Suprapubic skin (tissue), 4 donors: ENCODE data around the gene PSPH. TPM values are rescaled to one million over a fixed set of nuclear protein-coding genes. Genes with fewer than 3 reads are reported as not detected.
"Not testable (repeated sequence)": the region's sequence is repeated elsewhere in the genome, so short reads cannot be mapped to it uniquely, and the experiment has no call there.

Experiments
- DNase-seq, 2 donors: peaks; one replicate each; pipeline ENCODE4 v3.0.0-alpha.2; 2019; ENCODE audit warnings: low spot score in 2 of 2
- H3K27ac ChIP-seq: fragments of 200-600 bp; sonication (generic); one replicate; pipeline ENCODE4 v1.5.1; 2019
- H3K27me3 ChIP-seq: fragments of 200-600 bp; sonication (generic); one replicate; pipeline ENCODE4 v1.5.1; 2019
- H3K36me3 ChIP-seq: fragments of 200-600 bp; sonication (generic); one replicate; pipeline ENCODE4 v1.5.1; 2019
- H3K4me1 ChIP-seq: fragments of 200-600 bp; sonication (generic); one replicate; pipeline ENCODE4 v1.5.1; 2019
- H3K4me3 ChIP-seq: fragments of 200-600 bp; sonication (generic); one replicate; pipeline ENCODE4 v1.5.1; 2019; ENCODE audit warnings: mild to moderate bottlenecking
- H3K9me3 ChIP-seq: fragments of 200-600 bp; sonication (generic); one replicate; pipeline ENCODE4 v1.5.1; 2019
- CTCF ChIP-seq, 2 donors: fragments of 200-600 bp in 1 of 2; fragments of 450-650 bp in 1 of 2; sonication (generic) in 1 of 2; IDR thresholded peaks; one replicate each; pipeline ENCODE4 v1.5.1; 2016 to 2019; ENCODE audit warnings: antibody characterized with exemption in 2 of 2, mild to moderate bottlenecking in 1 of 2, moderate library complexity in 1 of 2
- EP300 ChIP-seq: sonication (generic); formaldehyde crosslinking; IDR thresholded peaks from one replicate; pipeline ENCODE4 v1.6.1; 2017; ENCODE audit warnings: antibody characterized with exemption
- POLR2A ChIP-seq, 2 donors: fragments of 450-650 bp; IDR thresholded peaks; one replicate each; pipeline ENCODE4 v1.6.1; 2017; ENCODE audit warnings: antibody characterized with exemption in 2 of 2, mild to moderate bottlenecking in 2 of 2, moderate library complexity in 2 of 2
- POLR2AphosphoS5 ChIP-seq, 3 donors: sonication (generic); formaldehyde crosslinking; IDR thresholded peaks; one replicate each; pipeline ENCODE4 v1.6.1; 2017; ENCODE audit warnings: antibody characterized with exemption in 3 of 3
- WGBS: methylation state at CpG from one replicate; pipeline ENCODE4 v1.1.5; 2018; 5-methylcytosine and 5-hydroxymethylcytosine counted together
- total RNA-seq, 4 donors: library from RNA; depleted of rRNA; stranded (reverse); fragments of >200 nt; gene quantifications; one replicate each; pipeline ENCODE4 v1.1.0, GENCODE V29; 2016

The PSPH gene
- 10 to 100 TPM in 3 of 4 donors, 1 to 10 TPM in 1; 4.1 to 19.2 (median 14.1) TPM for total RNA-seq

- no peak for TF ChIP-seq CTCF (IDR thresholded peaks at IDR 0.05)
- TF ChIP-seq EP300: no peak
- peak; percentile 41 to 89 (median 62) for TF ChIP-seq POLR2AphosphoS5 (IDR thresholded peaks at IDR 0.05)
- TF ChIP-seq POLR2A (IDR thresholded peaks at IDR 0.05): peak; percentile 56 to 73
- H3K36me3 ChIP-seq: peaks cover 39% of the 10 kb centered on the region
- H3K9me3 ChIP-seq: no peaks in the 10 kb centered on the region
- peak within 1 kb of the TSS; percentile 94 for H3K27ac ChIP-seq
- 1% methylated on average over 27 of the region's 97 CpGs for WGBS
- peak within 1 kb of the TSS; percentile 97 for H3K4me3 ChIP-seq
- H3K27me3 ChIP-seq: no peaks in the 10 kb centered on the region
- peak; percentile 98 to 99 for DNase-seq
- H3K4me1 ChIP-seq: peaks cover 23% of the 10 kb centered on the region
Measured at GRCh38 chr7:56051339-56052191, at the start of gene PSPH, which contains the start of gene CCT6A. Gene PSPH, minus strand, starts transcription at chr7:56051444. Its CDS starts 30,232 bp downstream, at chr7:56021212. Gene CCT6A, plus strand, starts transcription at chr7:56051765. Its CDS starts 84 bp downstream, at chr7:56051849.

DNA sequence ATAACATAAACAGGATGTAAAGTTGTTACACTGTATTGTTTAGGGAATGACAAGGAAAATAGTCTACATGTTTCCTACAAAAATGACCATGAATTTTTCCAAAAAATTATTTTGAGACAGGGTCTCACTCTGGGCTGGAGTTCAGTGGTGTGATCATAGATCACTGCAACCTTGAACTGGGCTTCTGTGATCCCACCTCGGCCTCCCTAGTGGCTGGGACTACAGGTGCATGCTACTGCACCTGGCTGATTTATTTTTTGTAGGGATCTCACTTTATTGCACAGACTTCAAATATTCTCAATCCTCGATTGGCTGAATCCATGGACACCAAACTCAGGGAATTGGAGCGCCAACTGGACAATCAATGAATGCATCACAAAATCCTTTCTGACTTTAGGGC is 48.4 kb upstream of the PSPH start:
- Histone ChIP-seq H3K36me3 (peaks cover 56% of the 10 kb centered on the region), H3K4me1 (peaks cover 2% of the 10 kb centered on the region), H3K27ac (no peak overlapping the region), H3K27me3 (no peaks in the 10 kb centered on the region), H3K9me3 (no peaks in the 10 kb centered on the region), H3K4me3 (no peak overlapping the region)
- DNase-seq: no peak
- TF ChIP-seq EP300 (no peak), CTCF (IDR thresholded peaks at IDR 0.05) (no peak), POLR2A (IDR thresholded peaks at IDR 0.05) (no peak), POLR2AphosphoS5 (IDR thresholded peaks at IDR 0.05) (no peak)
- 94% methylated on average over 3 of the region's 3 CpGs for WGBS

DNA sequence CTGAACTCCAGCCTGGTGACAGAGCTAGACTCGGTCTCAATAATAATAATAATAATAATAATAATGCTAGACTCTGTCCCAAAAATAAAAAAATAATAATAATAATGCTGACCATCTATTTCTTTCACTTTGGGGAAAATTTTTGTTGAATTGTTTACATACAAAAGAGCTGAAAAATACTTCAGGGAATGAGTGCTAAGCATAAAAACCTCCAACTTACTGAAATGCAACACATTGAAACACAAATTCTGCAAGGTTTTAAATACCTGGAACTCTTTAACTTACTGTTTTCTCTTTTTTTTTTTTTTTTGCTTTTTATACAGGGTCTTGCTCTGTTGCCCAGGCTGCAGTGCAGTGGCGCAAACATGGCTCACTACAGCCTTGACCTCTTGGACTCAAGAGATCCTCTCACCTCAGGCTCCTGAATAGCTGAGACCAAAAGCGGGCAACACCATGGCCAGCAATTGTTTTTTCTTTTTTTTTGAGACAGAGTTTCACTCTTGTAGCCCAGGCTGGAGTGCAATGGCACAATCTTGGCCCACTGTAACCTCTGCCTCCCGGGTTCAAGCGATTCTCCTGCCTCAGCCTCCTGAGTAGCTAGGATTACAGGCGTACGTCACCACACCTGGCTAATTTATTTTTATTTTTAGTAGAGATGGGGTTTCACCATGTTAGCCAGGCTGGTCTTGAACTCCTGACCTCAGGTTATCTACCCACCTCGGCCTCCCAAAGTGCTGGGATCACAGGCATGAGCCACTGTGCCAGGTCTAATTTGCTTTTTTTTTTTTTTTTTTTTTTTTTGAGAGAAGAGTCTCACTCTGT is 47.2 kb upstream of the PSPH start:
- not testable (repeated sequence) for H3K27ac ChIP-seq, H3K4me1 ChIP-seq, H3K27me3 ChIP-seq, H3K4me3 ChIP-seq, H3K9me3 ChIP-seq, DNase-seq
- peaks cover 46% of the 10 kb centered on the region for H3K36me3 ChIP-seq
- 89% methylated on average over 8 of the region's 8 CpGs for WGBS

- H3K27ac ChIP-seq: no peak overlapping the region
- no peak overlapping the region for H3K4me3 ChIP-seq
- H3K9me3 ChIP-seq: no peaks in the 10 kb centered on the region
- H3K4me1 ChIP-seq: peaks cover 7% of the 10 kb centered on the region
- 57% methylated on average over 5 of the region's 5 CpGs for WGBS
- TF ChIP-seq POLR2AphosphoS5 (IDR thresholded peaks at IDR 0.05) (peak in 1 of 3 donors; percentile 30), EP300 (no peak)
- peak; percentile 85 to 89 for DNase-seq
- H3K36me3 ChIP-seq: peaks cover 39% of the 10 kb centered on the region
- no peaks in the 10 kb centered on the region for H3K27me3 ChIP-seq
Measured at GRCh38 chr7:56097700-56098099, 46.5 kb upstream of the PSPH start.

- 6% methylated on average over 4 of the region's 19 CpGs for WGBS
Measured at GRCh38 chr7:56092789-56093531, 41.7 kb upstream of the PSPH start, which contains the start of gene PHKG1. Gene PHKG1, minus strand, starts transcription at chr7:56092952. Its CDS starts 4,011 bp downstream, at chr7:56088941.

GRCh38 chr7:56092388-56092787 is 41.1 kb upstream of the PSPH start:
- peak overlapping the region; percentile 18 for H3K4me3 ChIP-seq

More at GRCh38 chr7:56092789-56093531, 41.7 kb upstream of the PSPH start, which contains the start of gene PHKG1:
- H3K27ac ChIP-seq: peak within 1 kb of the TSS; percentile 51
- TF ChIP-seq CTCF (IDR thresholded peaks at IDR 0.05) (peak in 1 of 2 donors; percentile 51), POLR2AphosphoS5 (IDR thresholded peaks at IDR 0.05) (no peak)
- no peaks in the 10 kb centered on the region for H3K9me3 ChIP-seq
- peaks cover 20% of the 10 kb centered on the region for H3K4me1 ChIP-seq
- DNase-seq: peak; percentile 86
- H3K4me3 ChIP-seq: peak within 1 kb of the TSS; percentile 18
- no peaks in the 10 kb centered on the region for H3K27me3 ChIP-seq
- no peaks in the 10 kb centered on the region for H3K36me3 ChIP-seq

More at GRCh38 chr7:56092388-56092787, 41.1 kb upstream of the PSPH start:
- not testable (repeated sequence) for H3K36me3 ChIP-seq, DNase-seq, H3K27me3 ChIP-seq, H3K9me3 ChIP-seq
- WGBS: 34% methylated on average over 6 of the region's 6 CpGs
- peaks cover 20% of the 10 kb centered on the region for H3K4me1 ChIP-seq
- H3K27ac ChIP-seq: peak overlapping the region; percentile 51
